H9 (cell line): ENCODE results near the gene B3GNT2. TPM values are rescaled to one million over a fixed set of nuclear protein-coding genes. Genes with fewer than 3 reads are reported as not detected.
A peak's percentile ranks its signal among the peaks of the same experiment; 100 is the strongest.

Source experiments
- DNase-seq: peaks from one replicate; pipeline ENCODE4 v3.0.0-alpha.2; 2017
- H2AFZ ChIP-seq: one replicate; pipeline ENCODE4 v1.6.1; 2013; ENCODE audit warnings: mild to moderate bottlenecking, low read length, control low read depth, moderate library complexity
- H2AK5ac ChIP-seq: 2 replicates; pipeline ENCODE4 v1.6.1; 2013; ENCODE audit warnings: low read length, control low read depth, mixed read lengths; ENCODE audit not compliant: insufficient read length
- H2BK120ac ChIP-seq: one replicate; pipeline ENCODE4 v1.6.1; 2013; ENCODE audit warnings: low read depth, mild to moderate bottlenecking, low read length, control low read depth, inconsistent platforms; ENCODE audit not compliant: poor library complexity, severe bottlenecking
- H2BK12ac ChIP-seq: 2 replicates; pipeline ENCODE4 v1.6.1; 2013; ENCODE audit warnings: low read length, control low read depth, mixed read lengths, low read depth; ENCODE audit not compliant: insufficient read length
- H2BK15ac ChIP-seq: 2 replicates; pipeline ENCODE4 v1.6.1; 2013; ENCODE audit warnings: low read depth, low read length, control low read depth
- H2BK20ac ChIP-seq: one replicate; pipeline ENCODE4 v1.6.1; 2013; ENCODE audit warnings: low read depth, mild to moderate bottlenecking, low read length, control low read depth, inconsistent platforms; ENCODE audit not compliant: poor library complexity, severe bottlenecking
- H2BK5ac ChIP-seq: 2 replicates; pipeline ENCODE4 v1.6.1; 2013; ENCODE audit warnings: low read length, control low read depth, mixed read lengths; ENCODE audit not compliant: insufficient read length
- H3K14ac ChIP-seq: 2 replicates; pipeline ENCODE4 v1.6.1; 2013; ENCODE audit warnings: low read length, control low read depth; ENCODE audit not compliant: insufficient read depth
- H3K18ac ChIP-seq: 2 replicates; pipeline ENCODE4 v1.6.1; 2013; ENCODE audit warnings: low read depth, mild to moderate bottlenecking, mixed read lengths, low read length, control low read depth; ENCODE audit not compliant: insufficient read length
- H3K23ac ChIP-seq: 2 replicates; pipeline ENCODE4 v1.6.1; 2013; ENCODE audit warnings: low read length, control low read depth, mixed read lengths, low read depth; ENCODE audit not compliant: insufficient read length
- H3K23me2 ChIP-seq: 2 replicates; pipeline ENCODE4 v1.6.1; 2013; ENCODE audit warnings: low read depth, mild to moderate bottlenecking, mixed read lengths, low read length, control low read depth; ENCODE audit not compliant: insufficient read length, poor library complexity, severe bottlenecking
- H3K27ac ChIP-seq: 2 replicates; pipeline ENCODE4 v1.5.1; 2013; ENCODE audit warnings: low read length, control low read depth, mixed read lengths, low read depth; ENCODE audit not compliant: insufficient read length
- H3K27me3 ChIP-seq: 2 replicates; pipeline ENCODE4 v1.6.1; 2013; ENCODE audit warnings: low read length, control low read depth, inconsistent platforms; ENCODE audit not compliant: insufficient read depth
- H3K4ac ChIP-seq: 2 replicates; pipeline ENCODE4 v1.6.1; 2013; ENCODE audit warnings: low read depth, mild to moderate bottlenecking, control low read depth, inconsistent platforms, low read length, moderate library complexity
- H3K4me1 ChIP-seq: 2 replicates; pipeline ENCODE4 v1.6.1; 2013; ENCODE audit warnings: low read length, control low read depth, inconsistent platforms; ENCODE audit not compliant: insufficient read depth
- H3K4me2 ChIP-seq: 2 replicates; pipeline ENCODE4 v1.6.1; 2013; ENCODE audit warnings: low read length, control low read depth, mixed read lengths; ENCODE audit not compliant: insufficient read length, insufficient read depth
- H3K56ac ChIP-seq: 2 replicates; pipeline ENCODE4 v1.6.1; 2013; ENCODE audit warnings: low read depth, mild to moderate bottlenecking, mixed read lengths, low read length, control low read depth; ENCODE audit not compliant: insufficient read length
- H3K79me1 ChIP-seq: 2 replicates; pipeline ENCODE4 v1.6.1; 2013; ENCODE audit warnings: low read depth, mild to moderate bottlenecking, moderate library complexity, low read length, control low read depth, inconsistent platforms; ENCODE audit not compliant: insufficient read depth, poor library complexity, severe bottlenecking
- H3K79me2 ChIP-seq: 2 replicates; pipeline ENCODE4 v1.6.1; 2013; ENCODE audit warnings: low read length, control low read depth, inconsistent platforms; ENCODE audit not compliant: insufficient read depth
- H3K9ac ChIP-seq: 2 replicates; pipeline ENCODE4 v1.6.1; 2013; ENCODE audit warnings: low read length, control low read depth, mixed read lengths; ENCODE audit not compliant: insufficient read length; ENCODE audit errors: extremely low read depth
- H3K9me3 ChIP-seq: one replicate; pipeline ENCODE4 v1.6.1; 2013; ENCODE audit warnings: low read depth, low read length, inconsistent platforms; ENCODE audit not compliant: control insufficient read depth
- H3T11ph ChIP-seq: one replicate; pipeline ENCODE4 v1.6.1; 2013; ENCODE audit warnings: mild to moderate bottlenecking, low read length, control low read depth, inconsistent platforms
- H4K20me1 ChIP-seq: one replicate; pipeline ENCODE4 v1.6.1; 2013; ENCODE audit not compliant: control insufficient read depth, insufficient read length, insufficient read depth
- H4K5ac ChIP-seq: 2 replicates; pipeline ENCODE4 v1.6.1; 2013; ENCODE audit warnings: low read depth, mild to moderate bottlenecking, mixed read lengths, low read length, control low read depth; ENCODE audit not compliant: insufficient read length
- H4K8ac ChIP-seq: replicated peaks from 2 replicates; pipeline ENCODE4 v1.6.1; 2013; ENCODE audit warnings: low read length, control low read depth, mixed read lengths, low read depth; ENCODE audit not compliant: insufficient read length
- H4K91ac ChIP-seq: 2 replicates; pipeline ENCODE4 v1.6.1; 2013; ENCODE audit warnings: low read depth, mild to moderate bottlenecking, moderate library complexity, mixed read lengths, low read length, control low read depth; ENCODE audit not compliant: insufficient read length
- H3K27ac Mint-ChIP-seq, 3 experiments: 2 replicates in 2 of 3; 3 replicates in 1 of 3; pipeline ENCODE4 v1.8.0; 2020 to 2021; ENCODE audit warnings: mixed read lengths in 3 of 3, mild to moderate bottlenecking in 1 of 3, moderate library complexity in 1 of 3
- H3K27me3 Mint-ChIP-seq: 2 replicates; pipeline ENCODE4 v1.8.0; 2021; ENCODE audit warnings: low read depth, mild to moderate bottlenecking, moderate library complexity, mixed read lengths
- H3K36me3 Mint-ChIP-seq, 3 experiments: 2 replicates in 2 of 3; 3 replicates in 1 of 3; pipeline ENCODE4 v1.8.0; 2020 to 2021; ENCODE audit warnings: low read depth in 3 of 3, mixed read lengths in 3 of 3; ENCODE audit not compliant: insufficient read depth in 1 of 3
- H3K4me1 Mint-ChIP-seq, 2 experiments: 2 replicates each; pipeline ENCODE4 v1.8.0; 2020; ENCODE audit warnings: mixed read lengths in 2 of 2
- H3K4me3 Mint-ChIP-seq, 2 experiments: 2 replicates in 1 of 2; 3 replicates in 1 of 2; pipeline ENCODE4 v1.8.0; 2020 to 2021; ENCODE audit warnings: mild to moderate bottlenecking in 2 of 2, mixed read lengths in 2 of 2, moderate library complexity in 1 of 2
- H3K9me3 Mint-ChIP-seq, 2 experiments: 2 replicates in 1 of 2; 3 replicates in 1 of 2; pipeline ENCODE4 v1.8.0; 2020; ENCODE audit warnings: mild to moderate bottlenecking in 2 of 2, mixed read lengths in 2 of 2, moderate library complexity in 1 of 2
- CTCF ChIP-seq: fragments of 200-600 bp; sonication (generic); conservative IDR thresholded peaks from 3 replicates; pipeline ENCODE4 v1.8.0; 2021; ENCODE audit warnings: antibody characterized with exemption, mild to moderate bottlenecking
- WGBS: extraction: QIAGEN DNeasy Blood & Tissue Kit; methylation state at CpG from one replicate; pipeline ENCODE4 v1.1.7; 2013; ENCODE audit warnings: missing lambda C conversion rate, low lambda C conversion rate, mixed read lengths; ENCODE audit not compliant: insufficient read length; ENCODE audit errors: extremely low coverage; 5-methylcytosine and 5-hydroxymethylcytosine counted together
- total RNA-seq: library from RNA; stranded (reverse); gene quantifications from 2 replicates; pipeline ENCODE4 v1.2.1, GENCODE V29; 2021

The B3GNT2 gene
- total RNA-seq, 1 experiment from 2014 or later: 55.3 TPM

- no peak overlapping the region for H2BK20ac ChIP-seq
- DNase-seq: no peak
Observed at GRCh38 chr2:62178741-62179271, 17.1 kb upstream of the B3GNT2 start.

More at GRCh38 chr2:62178741-62179271, 17.1 kb upstream of the B3GNT2 start:
- Histone ChIP-seq H4K8ac (no peak overlapping the region), H2BK12ac (no peak overlapping the region), H3K4me2 (no peak overlapping the region), H3K79me2 (no peaks in the 10 kb centered on the region), H3K4me1 (no peaks in the 10 kb centered on the region), H3K23me2 (no peaks in the 10 kb centered on the region), H2BK15ac (no peak overlapping the region), H3K27me3 (no peaks in the 10 kb centered on the region), H4K5ac (no peak overlapping the region), H3K14ac (no peak overlapping the region), H3K23ac (no peak overlapping the region), H2BK120ac (no peak overlapping the region), H3K27ac (no peak overlapping the region), H4K20me1 (no peaks in the 10 kb centered on the region), H3K79me1 (no peaks in the 10 kb centered on the region), H3K18ac (no peak overlapping the region), H2BK5ac (no peak overlapping the region), H3K9ac (no peak overlapping the region), H3T11ph (no peak overlapping the region), H3K4ac (no peak overlapping the region), H3K56ac (no peak overlapping the region), H3K9me3 (no peaks in the 10 kb centered on the region), H2AK5ac (no peak overlapping the region), H4K91ac (no peak overlapping the region), H2AFZ (no peak overlapping the region)
- no peaks in the 10 kb centered on the region for H3K36me3 Mint-ChIP-seq
- H3K27ac Mint-ChIP-seq: peak overlapping the region in 1 of 3 experiments; percentile 29; a peak in 1 of 7 replicates
- TF ChIP-seq CTCF: no peak
- H3K4me3 Mint-ChIP-seq: no peak overlapping the region
- H3K4me1 Mint-ChIP-seq: peaks cover 16 to 24% of the 10 kb centered on the region in 2 experiments
- no peaks in the 10 kb centered on the region for H3K27me3 Mint-ChIP-seq
- no peaks in the 10 kb centered on the region; a peak in 2 of 5 replicates for H3K9me3 Mint-ChIP-seq
- no CpG with 5 or more reads among the region's 5 CpGs for whole genome bisulfite sequencing
